Naive B cell (primary cell): Measurements from ENCODE around the gene LYSMD3. TPM values are rescaled to one million over a fixed set of nuclear protein-coding genes. Genes with fewer than 3 reads are reported as not detected.
"Not testable (repeated sequence)": the region's sequence is repeated elsewhere in the genome, so short reads cannot be mapped to it uniquely, and the experiment has no call there.

ENCODE experiments used
- ATAC-seq, 2 donors: fragments of 150-1000 bp; cut with Tn5 transposase; 2 replicates each; pipeline ENCODE4 v1.10.0; 2021; ENCODE audit warnings: low read depth in 2 of 2, mild to moderate bottlenecking in 2 of 2, moderate library complexity in 2 of 2
- DNase-seq: peaks from one replicate; pipeline ENCODE4 v3.0.0; 2022
- H3K27ac Mint-ChIP-seq, 6 donors: one replicate each; pipeline ENCODE4 v1.8.0; 2020 to 2022; ENCODE audit warnings: mild to moderate bottlenecking in 6 of 6, mixed read lengths in 6 of 6, moderate library complexity in 5 of 6, inconsistent platforms in 2 of 6
- H3K27me3 Mint-ChIP-seq, 3 donors: one replicate each; pipeline ENCODE4 v1.8.0; 2021 to 2022; ENCODE audit warnings: mixed read lengths in 3 of 3, mild to moderate bottlenecking in 1 of 3
- H3K36me3 Mint-ChIP-seq, 2 donors: one replicate each; pipeline ENCODE4 v1.8.0; 2020 to 2022; ENCODE audit warnings: mixed read lengths in 2 of 2, inconsistent platforms in 1 of 2, mild to moderate bottlenecking in 1 of 2
- H3K4me1 Mint-ChIP-seq, 3 donors: one replicate each; pipeline ENCODE4 v1.8.0; 2020 to 2022; ENCODE audit warnings: mixed read lengths in 3 of 3, inconsistent platforms in 1 of 3, mild to moderate bottlenecking in 1 of 3, moderate library complexity in 1 of 3
- H3K4me3 Mint-ChIP-seq, 8 donors: one replicate each; pipeline ENCODE4 v1.8.0; 2020 to 2022; ENCODE audit warnings: mild to moderate bottlenecking in 8 of 8, mixed read lengths in 8 of 8, moderate library complexity in 8 of 8, inconsistent platforms in 2 of 8
- H3K9me3 Mint-ChIP-seq, 7 donors: one replicate each; pipeline ENCODE4 v1.8.0; 2020 to 2022; ENCODE audit warnings: mixed read lengths in 7 of 7, mild to moderate bottlenecking in 5 of 7, inconsistent platforms in 2 of 7, moderate library complexity in 1 of 7
- polyA plus RNA-seq, 6 donors: library from polyadenylated mRNA; unstranded; fragments of 300-500 nt; fragmentation: Illumina TruSeq; gene quantifications; one replicate each; pipeline ENCODE4 v1.2.3, GENCODE V29; 2021; ENCODE audit warnings: low read depth in 6 of 6

Gene LYSMD3
- 10 to 100 TPM in 2 of 6 donors, 1 to 10 TPM in 4; 3.2 to 12.8 (median 9.4) TPM for polyA plus RNA-seq

DNA sequence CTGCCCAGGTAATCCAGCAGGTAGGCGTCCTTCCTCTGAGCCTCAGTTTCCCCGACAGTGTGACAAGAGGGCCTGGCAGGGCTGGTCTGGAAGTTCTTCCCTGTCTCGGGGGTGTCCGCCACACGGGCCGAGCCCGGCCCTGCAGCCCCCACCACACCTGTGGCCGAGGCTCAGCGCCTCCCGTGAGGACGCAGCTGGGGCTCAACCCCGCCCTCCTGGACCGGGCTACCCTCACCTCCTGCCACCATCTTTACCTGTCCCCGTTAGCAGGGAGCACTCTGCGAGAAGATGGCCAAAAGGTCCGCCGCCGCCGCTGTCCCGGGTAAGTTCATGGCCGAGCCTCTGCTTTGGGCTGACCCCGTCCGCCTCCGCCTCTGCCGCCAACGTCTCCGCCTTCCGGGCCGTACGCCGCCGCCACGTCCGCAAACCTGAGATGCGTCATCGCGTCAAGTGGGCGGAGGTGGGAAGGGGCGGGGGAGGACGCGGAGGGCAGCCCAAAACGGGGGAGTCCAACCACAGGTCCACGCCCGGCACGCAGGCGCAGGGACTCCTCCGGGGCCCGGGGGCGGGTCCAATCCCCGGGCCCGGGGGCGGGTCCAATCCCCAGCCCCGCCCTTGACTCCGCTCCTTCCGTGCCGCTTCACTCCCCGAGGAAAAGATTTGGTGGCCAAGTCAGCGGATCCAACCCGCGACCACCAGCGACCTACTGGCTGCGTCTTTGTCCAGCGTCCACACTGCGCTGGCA lies at the start of gene LYSMD3:
Gene LYSMD3 (minus strand): TSS at position 391 of the 745 bp plus-strand sequence. CDS start 4,295 bp downstream, outside the sequence.
- Mint-ChIP-seq H3K4me3 (peak within 1 kb of the TSS; percentile 95 to 100 (median 100)), H3K27ac (peak within 1 kb of the TSS; percentile 96 to 99 (median 98)), H3K36me3 (peaks cover 0 to 7% of the 10 kb centered on the region in 2 donors), H3K9me3 (no peaks in the 10 kb centered on the region), H3K4me1 (peaks cover 21 to 41% (median 28%) of the 10 kb centered on the region in 3 donors), H3K27me3 (peaks cover 13 to 21% (median 19%) of the 10 kb centered on the region in 3 donors)
- ATAC-seq (peak; percentile 84 to 85), DNase-seq (peak; percentile 96)

GRCh38 chr5:90576566-90576965 lies 47.2 kb upstream of the LYSMD3 start:
- not testable (repeated sequence) for H3K4me3 Mint-ChIP-seq, H3K36me3 Mint-ChIP-seq, DNase-seq, ATAC-seq, H3K27ac Mint-ChIP-seq, H3K4me1 Mint-ChIP-seq
- Mint-ChIP-seq H3K9me3 (peaks cover 7 to 35% (median 29%) of the 10 kb centered on the region in 7 donors), H3K27me3 (peaks cover 23 to 54% (median 47%) of the 10 kb centered on the region in 3 donors)

GRCh38 chr5:90575712-90576111 lies 46.3 kb upstream of the LYSMD3 start:
- H3K9me3 Mint-ChIP-seq: peaks cover 4 to 38% (median 32%) of the 10 kb centered on the region in 7 donors
- H3K36me3 Mint-ChIP-seq: peaks cover 0 to 6% of the 10 kb centered on the region in 2 donors
- no peak overlapping the region for H3K4me3 Mint-ChIP-seq
- peaks cover 19 to 51% (median 48%) of the 10 kb centered on the region in 3 donors for H3K27me3 Mint-ChIP-seq
- no peaks in the 10 kb centered on the region for H3K4me1 Mint-ChIP-seq
- ATAC-seq (no peak), DNase-seq (no peak)
- no peak overlapping the region for H3K27ac Mint-ChIP-seq

- DNase-seq: no peak
- Mint-ChIP-seq H3K27ac (no peak overlapping the region), H3K4me3 (no peak overlapping the region), H3K4me1 (no peaks in the 10 kb centered on the region), H3K36me3 (no peaks in the 10 kb centered on the region), H3K27me3 (peaks cover 26 to 53% (median 51%) of the 10 kb centered on the region in 3 donors), H3K9me3 (peaks cover 0 to 25% (median 22%) of the 10 kb centered on the region in 7 donors)
- ATAC-seq: no peak
Measured at GRCh38 chr5:90571147-90571773, 41.9 kb upstream of the LYSMD3 start.

- ATAC-seq: no peak
- H3K9me3 Mint-ChIP-seq: peaks cover 0 to 28% (median 19%) of the 10 kb centered on the region in 7 donors
- H3K27ac Mint-ChIP-seq: no peak overlapping the region
- no peaks in the 10 kb centered on the region for H3K36me3 Mint-ChIP-seq
- peaks cover 31 to 62% (median 57%) of the 10 kb centered on the region in 3 donors for H3K27me3 Mint-ChIP-seq
- no peak overlapping the region for H3K4me3 Mint-ChIP-seq
- H3K4me1 Mint-ChIP-seq: no peaks in the 10 kb centered on the region
- no peak for DNase-seq
Measured at GRCh38 chr5:90570034-90570433, 40.6 kb upstream of the LYSMD3 start.

GRCh38 chr5:90569084-90569483 lies 39.7 kb upstream of the LYSMD3 start:
- Mint-ChIP-seq H3K27ac (no peak overlapping the region), H3K4me1 (no peaks in the 10 kb centered on the region), H3K36me3 (no peaks in the 10 kb centered on the region), H3K27me3 (peaks cover 38 to 61% (median 57%) of the 10 kb centered on the region in 3 donors), H3K9me3 (peaks cover 0 to 30% (median 19%) of the 10 kb centered on the region in 7 donors), H3K4me3 (no peak overlapping the region)
- ATAC-seq: no peak
- DNase-seq: no peak

GRCh38 chr5:90565491-90565890 lies 36.1 kb upstream of the LYSMD3 start:
- Mint-ChIP-seq H3K4me1 (no peaks in the 10 kb centered on the region), H3K27me3 (peaks cover 41 to 59% (median 49%) of the 10 kb centered on the region in 3 donors), H3K4me3 (no peak overlapping the region), H3K9me3 (peaks cover 0 to 19% (median 11%) of the 10 kb centered on the region in 7 donors), H3K27ac (no peak overlapping the region), H3K36me3 (no peaks in the 10 kb centered on the region)
- DNase-seq: no peak
- no peak for ATAC-seq

DNA sequence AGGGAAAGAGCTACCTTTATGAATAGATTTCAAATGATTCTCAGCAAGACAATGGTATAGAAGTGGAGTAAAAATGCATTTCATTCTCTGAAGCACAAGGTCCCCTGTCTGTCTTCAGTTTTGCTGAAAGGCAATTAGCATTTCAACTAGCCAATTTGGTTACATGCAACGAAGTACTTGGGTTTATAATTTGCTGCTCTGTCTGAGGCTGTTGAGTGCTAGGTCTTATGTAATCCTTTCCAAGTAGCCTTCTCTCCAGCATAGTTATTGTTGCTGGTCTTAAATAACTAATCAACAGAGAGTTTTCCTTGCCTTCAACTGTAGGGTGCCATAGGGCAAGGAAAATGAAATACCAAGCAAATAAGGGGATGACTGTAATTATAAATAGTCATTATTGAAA lies 33.7 kb upstream of the LYSMD3 start:
- Mint-ChIP-seq H3K27ac (no peak overlapping the region), H3K27me3 (peaks cover 49 to 55% (median 49%) of the 10 kb centered on the region in 3 donors), H3K36me3 (no peaks in the 10 kb centered on the region), H3K9me3 (peaks cover 0 to 6% (median 0%) of the 10 kb centered on the region in 7 donors), H3K4me3 (no peak overlapping the region), H3K4me1 (peaks cover 9 to 12% (median 11%) of the 10 kb centered on the region in 3 donors)
- DNase-seq: no peak
- no peak for ATAC-seq

GRCh38 chr5:90562341-90562740 lies 33.0 kb upstream of the LYSMD3 start:
- Mint-ChIP-seq H3K9me3 (peaks cover 0 to 6% (median 0%) of the 10 kb centered on the region in 7 donors), H3K36me3 (no peaks in the 10 kb centered on the region), H3K27me3 (peaks cover 52 to 63% (median 56%) of the 10 kb centered on the region in 3 donors), H3K4me1 (peaks cover 13 to 15% (median 15%) of the 10 kb centered on the region in 3 donors), H3K4me3 (no peak overlapping the region), H3K27ac (no peak overlapping the region)
- DNase-seq (no peak), ATAC-seq (no peak)

DNA sequence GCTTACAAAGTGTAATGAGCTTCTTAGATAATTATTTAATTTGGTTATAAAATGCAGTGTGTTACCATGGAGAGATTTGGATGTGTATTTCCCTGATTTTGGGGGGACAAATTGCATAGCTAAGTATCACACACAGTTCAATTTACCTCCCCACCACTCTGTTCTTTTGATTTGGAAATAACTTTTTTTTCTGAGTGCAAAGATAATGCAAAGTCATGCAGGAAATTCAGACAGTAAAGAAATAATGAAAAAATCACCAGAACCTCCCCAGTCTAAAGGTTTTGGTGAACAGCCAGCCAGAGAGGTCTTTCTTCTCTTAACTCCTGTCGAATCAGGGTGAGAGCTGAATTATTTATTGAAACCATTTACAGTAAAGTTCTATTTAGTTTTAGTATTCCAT lies 32.4 kb upstream of the LYSMD3 start:
- no peak for ATAC-seq
- H3K4me1 Mint-ChIP-seq: peaks cover 13 to 15% (median 15%) of the 10 kb centered on the region in 3 donors
- H3K27me3 Mint-ChIP-seq: peaks cover 52 to 62% (median 61%) of the 10 kb centered on the region in 3 donors

DNA sequence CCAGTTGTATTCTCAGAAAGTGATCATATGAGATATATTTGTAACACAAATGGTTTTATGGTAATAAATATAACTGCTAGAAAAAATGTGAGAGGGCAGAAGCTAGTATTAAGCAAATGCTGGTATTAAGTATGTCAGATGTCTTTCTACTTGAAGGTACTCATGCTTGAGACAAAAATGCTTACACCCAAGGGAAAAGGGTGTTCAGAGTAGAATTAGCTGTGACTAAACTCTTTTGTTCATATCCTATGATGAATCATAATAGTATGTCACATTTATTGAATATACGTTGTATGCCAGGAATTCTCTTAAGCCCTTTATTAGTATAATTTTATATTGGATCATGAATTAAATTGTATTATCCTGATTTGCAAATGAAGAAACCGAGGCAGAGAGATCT lies 31.4 kb upstream of the LYSMD3 start:
- Mint-ChIP-seq H3K4me1 (peaks cover 13 to 15% (median 15%) of the 10 kb centered on the region in 3 donors), H3K4me3 (no peak overlapping the region), H3K9me3 (peaks cover 0 to 6% (median 0%) of the 10 kb centered on the region in 7 donors), H3K36me3 (no peaks in the 10 kb centered on the region), H3K27me3 (peaks cover 60 to 70% (median 70%) of the 10 kb centered on the region in 3 donors), H3K27ac (no peak overlapping the region)
- no peak for DNase-seq
- ATAC-seq: no peak

More for the DNA sequence above, 32.4 kb upstream of the LYSMD3 start:
- peaks cover 0 to 6% (median 0%) of the 10 kb centered on the region in 7 donors for H3K9me3 Mint-ChIP-seq
- H3K36me3 Mint-ChIP-seq: no peaks in the 10 kb centered on the region
- no peak overlapping the region for H3K4me3 Mint-ChIP-seq
- H3K27ac Mint-ChIP-seq: no peak overlapping the region
- DNase-seq: no peak

DNA sequence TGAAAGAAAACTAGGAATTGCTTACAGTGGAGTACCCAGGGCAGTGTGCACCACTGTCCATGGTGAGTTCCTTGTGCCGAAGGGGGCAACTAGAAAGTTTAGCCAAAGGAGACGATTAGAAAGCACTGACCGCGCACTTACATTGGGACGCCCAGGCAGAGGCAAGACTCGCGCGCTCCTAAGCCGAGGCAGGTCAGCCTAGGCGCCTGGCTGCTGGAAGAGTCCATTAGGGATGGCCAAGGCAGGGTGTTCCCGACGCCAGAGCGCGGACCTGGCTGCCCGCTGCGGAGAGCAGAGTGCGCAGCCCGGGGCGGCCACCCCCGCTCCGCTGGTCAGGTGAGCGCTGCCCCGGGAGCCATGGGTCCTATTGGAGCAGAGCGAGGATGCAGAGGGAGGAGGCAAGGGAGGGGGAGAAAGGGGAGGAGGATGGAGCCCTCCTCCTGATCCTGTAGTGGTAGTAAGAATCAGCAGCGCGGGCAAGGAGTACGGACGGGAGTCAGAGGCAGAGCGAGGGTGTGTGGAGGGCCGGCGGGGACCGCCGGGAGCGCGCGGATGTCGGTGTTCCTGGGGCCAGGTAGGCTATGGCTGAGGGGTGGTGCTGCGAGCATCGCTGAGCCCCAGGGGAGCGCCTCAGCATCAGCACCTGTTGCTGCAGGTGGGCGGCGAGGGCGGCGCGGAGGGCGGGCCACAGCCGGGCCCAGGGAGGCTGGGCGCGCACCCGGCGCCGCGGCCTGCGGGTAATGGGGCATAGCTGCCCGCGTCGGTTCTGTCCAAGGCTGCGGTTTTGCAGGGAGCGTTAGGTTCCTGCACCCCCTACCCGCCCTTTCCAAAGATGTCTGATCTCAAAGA lies 29.2 kb upstream of the LYSMD3 start, which contains the start of gene ADGRV1:
Gene ADGRV1 (plus strand): TSS at position 454 of the 849 bp plus-strand sequence. CDS start 99 bp downstream, at position 553.
- peak within 1 kb of the TSS in 1 of 6 donors; percentile 53 for H3K27ac Mint-ChIP-seq
- peak within 1 kb of the TSS; percentile 49 to 76 (median 70) for H3K4me3 Mint-ChIP-seq
- H3K9me3 Mint-ChIP-seq: no peaks in the 10 kb centered on the region
- peak; percentile 67 to 77 for ATAC-seq
- H3K27me3 Mint-ChIP-seq: peaks cover 67 to 75% (median 71%) of the 10 kb centered on the region in 3 donors
- peak; percentile 7 for DNase-seq
- H3K4me1 Mint-ChIP-seq: peaks cover 13 to 15% (median 15%) of the 10 kb centered on the region in 3 donors
- no peaks in the 10 kb centered on the region for H3K36me3 Mint-ChIP-seq
